ENCODE measurements around the gene UGDH. TPM values are rescaled to one million over a fixed set of nuclear protein-coding genes. Genes with fewer than 3 reads are reported as not detected.

Gene UGDH
- total RNA-seq, 1 experiment from 2014 or later, result 104 TPM

- Mint-ChIP-seq H3K4me3 (peak overlapping the region; percentile 55 to 99; a peak in 2 of 5 replicates), H3K9me3 (no peaks in the 10 kb centered on the region; a peak in 1 of 5 replicates), H3K4me1 (peaks cover 16 to 21% of the 10 kb centered on the region in 2 experiments), H3K36me3 (ENCODE audit: insufficient read depth in 1 of 3, low read depth in 3 of 3) (peaks cover 59 to 81% (median 71%) of the 10 kb centered on the region in 3 experiments), H3K27ac (0 out of 7 replicates have a peak overlapping the region, but pooled peaks of 1 of the 3 experiments have one; percentile 63), H3K27me3 (ENCODE audit: low read depth) (no peaks in the 10 kb centered on the region)
- Histone ChIP-seq H2BK20ac (ENCODE audit: low read depth, low read length, poor library complexity, severe bottlenecking) (no peak overlapping the region), H3K79me2 (ENCODE audit: insufficient read depth, low read length) (peaks cover 14% of the 10 kb centered on the region), H3K9ac (ENCODE audit: extremely low read depth, insufficient read length, low read length) (no peak overlapping the region), H3K4ac (ENCODE audit: low read depth, low read length) (no peak overlapping the region), H4K20me1 (ENCODE audit: control insufficient read depth, insufficient read depth, insufficient read length) (no peaks in the 10 kb centered on the region), H2BK5ac (ENCODE audit: insufficient read length, low read length) (no peak overlapping the region), H3K23ac (ENCODE audit: insufficient read length, low read depth, low read length) (no peak overlapping the region), H2AK5ac (ENCODE audit: insufficient read length, low read length) (no peak overlapping the region), H4K91ac (ENCODE audit: insufficient read length, low read depth, low read length) (no peak overlapping the region), H4K8ac (replicated peaks; ENCODE audit: insufficient read length, low read depth, low read length) (no peak overlapping the region), H3K79me1 (ENCODE audit: insufficient read depth, low read depth, low read length, poor library complexity, severe bottlenecking) (peaks cover 6% of the 10 kb centered on the region), H2BK15ac (ENCODE audit: low read depth, low read length) (no peak overlapping the region), H2AFZ (ENCODE audit: low read length) (no peak overlapping the region), H3T11ph (ENCODE audit: low read length) (no peak overlapping the region), H3K18ac (ENCODE audit: insufficient read length, low read depth, low read length) (no peak overlapping the region), H3K4me2 (ENCODE audit: insufficient read depth, insufficient read length, low read length) (no peak overlapping the region), H2BK12ac (ENCODE audit: insufficient read length, low read depth, low read length) (no peak overlapping the region), H3K56ac (ENCODE audit: insufficient read length, low read depth, low read length) (no peak overlapping the region), H3K27me3 (ENCODE audit: insufficient read depth, low read length) (no peaks in the 10 kb centered on the region), H4K5ac (ENCODE audit: insufficient read length, low read depth, low read length) (no peak overlapping the region), H2BK120ac (ENCODE audit: low read depth, low read length, poor library complexity, severe bottlenecking) (no peak overlapping the region), H3K9me3 (ENCODE audit: control insufficient read depth, low read depth, low read length) (no peaks in the 10 kb centered on the region), H3K23me2 (ENCODE audit: insufficient read length, low read depth, low read length, poor library complexity, severe bottlenecking) (no peaks in the 10 kb centered on the region), H3K27ac (ENCODE audit: insufficient read length, low read depth, low read length) (no peak overlapping the region), H3K14ac (ENCODE audit: insufficient read depth, low read length) (no peak overlapping the region), H3K4me1 (ENCODE audit: insufficient read depth, low read length) (peaks cover 2% of the 10 kb centered on the region; the same call in 1 of the 2 replicates)
- TF ChIP-seq, protein P1, sequence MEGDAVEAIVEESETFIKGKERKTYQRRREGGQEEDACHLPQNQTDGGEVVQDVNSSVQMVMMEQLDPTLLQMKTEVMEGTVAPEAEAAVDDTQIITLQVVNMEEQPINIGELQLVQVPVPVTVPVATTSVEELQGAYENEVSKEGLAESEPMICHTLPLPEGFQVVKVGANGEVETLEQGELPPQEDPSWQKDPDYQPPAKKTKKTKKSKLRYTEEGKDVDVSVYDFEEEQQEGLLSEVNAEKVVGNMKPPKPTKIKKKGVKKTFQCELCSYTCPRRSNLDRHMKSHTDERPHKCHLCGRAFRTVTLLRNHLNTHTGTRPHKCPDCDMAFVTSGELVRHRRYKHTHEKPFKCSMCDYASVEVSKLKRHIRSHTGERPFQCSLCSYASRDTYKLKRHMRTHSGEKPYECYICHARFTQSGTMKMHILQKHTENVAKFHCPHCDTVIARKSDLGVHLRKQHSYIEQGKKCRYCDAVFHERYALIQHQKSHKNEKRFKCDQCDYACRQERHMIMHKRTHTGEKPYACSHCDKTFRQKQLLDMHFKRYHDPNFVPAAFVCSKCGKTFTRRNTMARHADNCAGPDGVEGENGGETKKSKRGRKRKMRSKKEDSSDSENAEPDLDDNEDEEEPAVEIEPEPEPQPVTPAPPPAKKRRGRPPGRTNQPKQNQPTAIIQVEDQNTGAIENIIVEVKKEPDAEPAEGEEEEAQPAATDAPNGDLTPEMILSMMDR (conservative IDR thresholded peaks at IDR 0.05), result no peak
- DNase-seq, result no peak
- no CpG with 5 or more reads among the region's 6 CpGs for WGBS (ENCODE audit: extremely low coverage, insufficient read length, low lambda C conversion rate)
Measured at GRCh38 chr4:39455486-39455885, 71.8 kb downstream of the UGDH start.
